Measurements from ENCODE around the gene AKAP14. TPM values are rescaled to one million over a fixed set of nuclear protein-coding genes. Genes with fewer than 3 reads are reported as not detected.
"Not testable (repeated sequence)": the region's sequence is repeated elsewhere in the genome, so short reads cannot be mapped to it uniquely, and the experiment has no call there.

The AKAP14 gene
- total and polyA plus RNA-seq, 7 experiments from 2014 or later: not detected

DNA sequence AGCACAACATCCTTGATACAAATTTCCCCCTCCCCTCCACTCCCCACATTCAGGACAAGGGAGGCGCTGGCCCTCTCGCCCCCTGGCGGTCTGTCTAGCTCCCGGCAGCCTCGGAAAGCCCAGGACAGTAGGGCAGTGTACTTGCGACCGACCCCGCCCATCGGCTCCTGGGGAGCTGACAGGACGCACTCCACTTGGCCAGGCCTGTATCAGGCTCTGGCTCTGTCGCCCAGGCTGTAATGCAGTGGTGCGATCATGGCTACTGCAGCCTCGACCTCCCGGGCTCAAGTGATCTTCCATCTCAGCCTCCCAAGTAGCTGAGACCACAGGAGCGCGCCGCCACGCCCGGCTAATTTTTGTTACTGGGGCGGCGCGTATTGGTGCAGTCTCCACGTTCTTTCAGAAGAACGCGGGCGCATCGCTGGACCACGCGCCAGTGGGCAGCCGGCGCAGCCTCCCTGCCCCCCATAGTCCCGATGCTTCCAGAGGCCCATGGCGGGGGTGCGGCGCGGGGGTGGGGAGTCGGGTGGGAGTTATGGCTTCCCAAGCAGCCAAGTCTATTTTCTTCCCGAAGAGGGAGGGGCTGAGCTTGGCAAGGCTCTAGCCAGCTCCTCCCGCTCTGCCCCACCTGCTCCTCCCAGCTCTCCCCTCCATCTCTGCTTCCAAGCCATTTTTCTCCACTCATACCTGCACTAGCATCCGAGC is 7.8 kb upstream of the AKAP14 start:
- Histone ChIP-seq H3K27me3 (ENCODE audit: control insufficient read depth in 2 of 2, insufficient read depth in 2 of 2, low read length in 2 of 2) (no peaks in the 10 kb centered on the region), H3K27ac (ENCODE audit: low read depth, low read length) (no peak overlapping the region), H3K36me3 (ENCODE audit: control insufficient read depth in 2 of 3, insufficient read depth in 3 of 3, low read length in 3 of 3) (no peaks in the 10 kb centered on the region), H3K9me3 (ENCODE audit: control insufficient read depth in 2 of 3, low read length in 3 of 3) (no peaks in the 10 kb centered on the region), H3K4me1 (ENCODE audit: control insufficient read depth in 2 of 2, insufficient read depth in 2 of 2, low read length in 2 of 2) (no peaks in the 10 kb centered on the region), H3K4me3 (ENCODE audit: low read length) (no peak overlapping the region)
- ATAC-seq (peak; percentile 87), DNase-seq (peak; percentile 30 to 61 (median 38))
- no peaks in the 10 kb centered on the region for H3K36me3 Mint-ChIP-seq
- peaks cover 0 to 11% (median 7%) of the 10 kb centered on the region in 7 donors for H3K4me1 Mint-ChIP-seq
- no peak overlapping the region for H3K27ac Mint-ChIP-seq
- CTCF ChIA-PET: interaction anchor here (0.6 to 1.7 kb wide), 8 partner anchors 18 to 769 kb away, joined by 3 to 6 read pairs (median 4); partner anchors contain the start of gene RPL39
- intact Hi-C loops (cut with micrococcal nuclease): loop anchor here (2.0 to 5.0 kb wide), 3 partner anchors 17 to 371 kb away; partner anchors contain the start of genes UPF3B (in 2 of the 2), NDUFA1 (in 1 of the 2) and RNF113A (in 1 of the 2)
- H3K9me3 Mint-ChIP-seq: no peaks in the 10 kb centered on the region
- peak overlapping the region in 9 of 10 donors; percentile 38 to 67 (median 51) for H3K4me3 Mint-ChIP-seq
- H3K27me3 Mint-ChIP-seq: no peaks in the 10 kb centered on the region
- POLR2A ChIA-PET: interaction anchor here (0.6 kb wide), 1 partner anchor 19 kb away, joined by 3 read pairs; no protein-coding TSS in a partner anchor

DNA sequence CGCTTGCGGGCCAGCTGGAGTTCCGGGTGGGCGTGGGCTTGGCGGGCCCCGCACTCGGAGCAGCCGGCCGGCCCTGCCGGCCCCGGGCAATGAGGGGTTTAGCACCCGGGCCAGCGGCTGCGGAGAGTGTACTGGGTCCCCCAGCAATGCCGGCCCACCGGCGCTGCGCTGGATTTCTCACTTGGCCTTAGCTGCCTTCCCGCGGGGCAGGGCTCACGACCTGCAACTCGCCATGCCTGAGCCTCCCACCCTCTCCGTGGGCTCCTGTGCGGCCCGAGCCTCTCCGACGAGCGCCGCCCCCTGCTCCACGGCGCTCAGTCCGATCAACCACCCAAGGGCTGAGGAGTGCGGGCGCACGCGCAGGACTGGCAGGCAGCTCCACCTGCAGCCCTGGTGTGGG is 5.1 kb upstream of the AKAP14 start:
- DNase-seq; H3K4me1 ChIP-seq (ENCODE audit: control insufficient read depth in 2 of 2, insufficient read depth in 2 of 2, low read length in 2 of 2); H3K27ac ChIP-seq (ENCODE audit: low read depth, low read length); H3K27me3 Mint-ChIP-seq; H3K36me3 Mint-ChIP-seq; H3K9me3 Mint-ChIP-seq; POLR2A ChIA-PET; H3K9me3 ChIP-seq (ENCODE audit: control insufficient read depth in 2 of 3, low read length in 3 of 3); intact Hi-C loops (cut with micrococcal nuclease); CTCF ChIA-PET; H3K4me3 ChIP-seq (ENCODE audit: low read length); H3K27ac Mint-ChIP-seq; H3K4me3 Mint-ChIP-seq; H3K36me3 ChIP-seq (ENCODE audit: control insufficient read depth in 2 of 3, insufficient read depth in 3 of 3, low read length in 3 of 3); ATAC-seq; H3K27me3 ChIP-seq (ENCODE audit: control insufficient read depth in 2 of 2, insufficient read depth in 2 of 2, low read length in 2 of 2): not testable (repeated sequence)
- peaks cover 0 to 11% (median 7%) of the 10 kb centered on the region in 7 donors for H3K4me1 Mint-ChIP-seq

DNA sequence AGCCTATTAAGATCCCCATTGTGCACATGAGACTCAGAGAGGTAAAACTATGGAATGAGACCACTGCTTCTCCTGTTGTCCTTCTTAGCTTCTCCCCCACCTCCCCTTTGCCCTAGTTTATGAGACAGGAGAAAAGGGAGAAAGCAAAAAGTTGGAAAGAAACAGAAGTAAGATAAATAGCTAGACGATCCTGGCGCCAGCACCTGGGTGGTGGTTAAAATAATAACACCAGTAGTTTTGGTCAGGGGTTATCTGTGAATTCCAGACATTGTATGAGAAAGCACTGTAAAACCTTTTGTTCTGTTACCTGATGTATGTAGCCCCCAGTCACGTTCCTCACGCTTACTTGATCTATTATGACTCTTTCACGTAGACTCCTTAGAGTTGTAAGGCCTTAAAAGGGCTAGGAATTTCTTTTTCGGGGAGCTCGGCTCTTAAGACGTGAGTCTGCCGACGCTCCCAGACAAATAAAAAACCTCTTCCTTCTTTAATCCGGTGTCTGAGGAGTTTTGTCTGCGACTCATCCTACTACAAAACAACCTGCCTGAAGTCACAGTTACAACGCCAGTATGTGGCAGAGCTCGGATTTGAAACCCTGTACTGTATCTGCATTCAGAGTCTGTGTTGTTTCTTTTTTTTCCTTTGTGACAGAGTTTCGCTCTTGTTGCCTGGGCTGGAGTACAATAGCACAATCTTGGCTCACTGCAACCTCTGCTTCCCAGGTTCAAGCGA is 3.6 kb upstream of the AKAP14 start:
- H3K4me1 Mint-ChIP-seq; H3K4me3 Mint-ChIP-seq; H3K27ac ChIP-seq (ENCODE audit: low read depth, low read length); POLR2A ChIA-PET; ATAC-seq; DNase-seq; H3K9me3 ChIP-seq (ENCODE audit: control insufficient read depth in 2 of 3, low read length in 3 of 3); H3K36me3 Mint-ChIP-seq; H3K36me3 ChIP-seq (ENCODE audit: control insufficient read depth in 2 of 3, insufficient read depth in 3 of 3, low read length in 3 of 3); H3K4me3 ChIP-seq (ENCODE audit: low read length); H3K27me3 ChIP-seq (ENCODE audit: control insufficient read depth in 2 of 2, insufficient read depth in 2 of 2, low read length in 2 of 2); intact Hi-C loops (cut with micrococcal nuclease); H3K27ac Mint-ChIP-seq; H3K27me3 Mint-ChIP-seq; H3K4me1 ChIP-seq (ENCODE audit: control insufficient read depth in 2 of 2, insufficient read depth in 2 of 2, low read length in 2 of 2); H3K9me3 Mint-ChIP-seq: not testable (repeated sequence)
- CTCF ChIA-PET: interaction anchor here (0.6 to 0.7 kb wide), 2 partner anchors 8 to 376 kb away, joined by 7 read pairs; no protein-coding TSS in a partner anchor

DNA sequence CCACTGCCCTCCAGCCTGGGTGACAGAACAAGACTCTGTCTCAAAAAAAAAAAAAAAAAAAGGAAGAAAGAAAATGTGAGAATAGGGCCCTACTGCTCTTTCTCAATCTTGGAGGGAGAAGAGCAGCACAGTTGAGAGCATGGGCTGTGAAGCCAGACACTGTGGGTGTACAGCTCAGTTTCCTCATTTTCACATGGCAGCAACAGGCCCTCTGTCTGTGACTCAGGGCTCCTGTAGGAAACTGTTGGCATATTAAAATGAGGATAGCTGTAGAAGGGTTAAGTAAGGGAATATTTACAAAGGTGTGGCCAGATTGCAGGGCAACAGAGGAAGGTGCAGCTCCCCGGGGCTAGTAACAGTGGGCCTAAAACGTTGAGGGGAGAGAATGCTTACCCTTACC is 3.4 kb downstream of the AKAP14 start:
- no peak for DNase-seq
- H3K27me3 Mint-ChIP-seq: no peaks in the 10 kb centered on the region
- Histone ChIP-seq H3K4me1 (ENCODE audit: control insufficient read depth in 2 of 2, insufficient read depth in 2 of 2, low read length in 2 of 2) (no peaks in the 10 kb centered on the region), H3K36me3 (ENCODE audit: control insufficient read depth in 2 of 3, insufficient read depth in 3 of 3, low read length in 3 of 3) (no peaks in the 10 kb centered on the region), H3K27ac (ENCODE audit: low read depth, low read length) (no peak overlapping the region), H3K27me3 (ENCODE audit: control insufficient read depth in 2 of 2, insufficient read depth in 2 of 2, low read length in 2 of 2) (no peaks in the 10 kb centered on the region), H3K9me3 (ENCODE audit: control insufficient read depth in 2 of 3, low read length in 3 of 3) (no peaks in the 10 kb centered on the region), H3K4me3 (ENCODE audit: low read length) (no peak overlapping the region)
- no peak for ATAC-seq
- ChIA-PET CTCF (no interaction called here), POLR2A (no interaction called here)
- intact Hi-C loops (cut with micrococcal nuclease): no loop called here
- H3K27ac Mint-ChIP-seq: no peak overlapping the region
- no peak overlapping the region for H3K4me3 Mint-ChIP-seq
- no peaks in the 10 kb centered on the region for H3K9me3 Mint-ChIP-seq
- H3K4me1 Mint-ChIP-seq: peaks cover 0 to 4% (median 0%) of the 10 kb centered on the region in 7 donors
- no peaks in the 10 kb centered on the region for H3K36me3 Mint-ChIP-seq

DNA sequence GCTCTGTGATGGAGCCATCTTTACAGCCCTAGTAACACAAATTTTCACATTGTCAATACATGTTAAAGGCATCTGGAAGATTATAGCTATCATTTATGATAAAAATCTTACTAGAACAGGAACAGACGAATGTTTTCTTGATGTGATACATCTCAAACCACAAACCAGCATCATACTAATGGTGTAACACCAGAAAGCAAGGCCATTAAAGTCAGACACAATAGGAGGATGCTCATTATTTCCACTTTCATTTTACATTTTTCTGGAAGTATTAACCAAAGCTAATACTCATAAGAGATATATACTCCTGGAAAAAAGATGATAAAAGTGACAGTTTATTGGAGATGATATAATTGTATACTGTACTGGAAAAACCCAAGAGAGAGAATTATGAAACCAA is 5.3 kb downstream of the AKAP14 start:
- Histone ChIP-seq H3K36me3 (ENCODE audit: control insufficient read depth in 2 of 3, insufficient read depth in 3 of 3, low read length in 3 of 3) (no peaks in the 10 kb centered on the region), H3K27me3 (ENCODE audit: control insufficient read depth in 2 of 2, insufficient read depth in 2 of 2, low read length in 2 of 2) (no peaks in the 10 kb centered on the region), H3K27ac (ENCODE audit: low read depth, low read length) (no peak overlapping the region), H3K9me3 (ENCODE audit: control insufficient read depth in 2 of 3, low read length in 3 of 3) (no peaks in the 10 kb centered on the region), H3K4me3 (ENCODE audit: low read length) (no peak overlapping the region), H3K4me1 (ENCODE audit: control insufficient read depth in 2 of 2, insufficient read depth in 2 of 2, low read length in 2 of 2) (no peaks in the 10 kb centered on the region)
- ATAC-seq (no peak), DNase-seq (no peak)
- no peaks in the 10 kb centered on the region for H3K36me3 Mint-ChIP-seq
- CTCF ChIA-PET: no interaction called here
- POLR2A ChIA-PET: no interaction called here
- no peaks in the 10 kb centered on the region for H3K9me3 Mint-ChIP-seq
- no peak overlapping the region for H3K4me3 Mint-ChIP-seq
- intact Hi-C loops (cut with micrococcal nuclease): no loop called here
- no peaks in the 10 kb centered on the region for H3K27me3 Mint-ChIP-seq
- H3K4me1 Mint-ChIP-seq: peaks cover 0 to 4% (median 0%) of the 10 kb centered on the region in 7 donors
- H3K27ac Mint-ChIP-seq: no peak overlapping the region

DNA sequence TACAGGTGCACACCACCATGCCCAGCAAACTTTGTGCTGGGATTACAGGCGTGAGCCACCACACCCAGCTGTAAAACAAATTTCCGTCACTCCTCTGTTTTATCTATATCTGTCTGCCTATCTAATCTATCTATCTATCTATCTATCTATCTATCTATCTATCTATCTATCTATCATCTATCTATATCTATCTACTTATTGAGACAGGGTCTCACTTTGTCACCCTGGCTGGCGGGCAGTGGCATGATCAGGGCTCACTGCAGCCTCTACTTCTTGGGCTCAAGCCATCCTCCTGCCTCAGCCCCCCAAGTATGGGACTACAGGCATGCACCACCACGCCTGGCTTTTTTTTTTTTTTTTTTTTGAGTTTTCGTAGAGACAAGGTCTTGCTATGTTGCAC is 20.6 kb downstream of the AKAP14 start:
- Mint-ChIP-seq H3K36me3 (peaks cover 0 to 3% (median 0%) of the 10 kb centered on the region in 5 donors), H3K9me3 (no peaks in the 10 kb centered on the region), H3K4me1 (no peaks in the 10 kb centered on the region), H3K27me3 (no peaks in the 10 kb centered on the region), H3K27ac (no peak overlapping the region), H3K4me3 (no peak overlapping the region)
- Histone ChIP-seq H3K36me3 (ENCODE audit: control insufficient read depth in 2 of 3, insufficient read depth in 3 of 3, low read length in 3 of 3) (no peaks in the 10 kb centered on the region), H3K4me1 (ENCODE audit: control insufficient read depth in 2 of 2, insufficient read depth in 2 of 2, low read length in 2 of 2) (no peaks in the 10 kb centered on the region), H3K4me3 (ENCODE audit: low read length) (no peak overlapping the region), H3K27ac (ENCODE audit: low read depth, low read length) (no peak overlapping the region), H3K27me3 (ENCODE audit: control insufficient read depth in 2 of 2, insufficient read depth in 2 of 2, low read length in 2 of 2) (no peaks in the 10 kb centered on the region), H3K9me3 (ENCODE audit: control insufficient read depth in 2 of 3, low read length in 3 of 3) (no peaks in the 10 kb centered on the region)
- ChIA-PET CTCF (no interaction called here), POLR2A (interaction anchor here (0.6 kb wide), 1 partner anchor 370 kb away, joined by 3 read pairs; no protein-coding TSS in a partner anchor)
- ATAC-seq (no peak), DNase-seq (no peak)
- intact Hi-C loops (cut with micrococcal nuclease): no loop called here

Data from naive thymus-derived CD4-positive, alpha-beta T cell (primary cell).